Glutamatergic neuron (in vitro differentiated cells): Measurements from ENCODE around the gene KIF5A. TPM values are rescaled to one million over a fixed set of nuclear protein-coding genes. Genes with fewer than 3 reads are reported as not detected.
"Not testable (repeated sequence)": the region's sequence is repeated elsewhere in the genome, so short reads cannot be mapped to it uniquely, and the experiment has no call there.

Source experiments
- DNase-seq: peaks from one replicate; pipeline ENCODE4 v3.0.0; 2022
- H3K27ac Mint-ChIP-seq: one replicate; pipeline ENCODE4 v1.8.0; 2020; ENCODE audit warnings: mild to moderate bottlenecking, mixed read lengths, inconsistent platforms; ENCODE audit not compliant: unreplicated experiment
- H3K27me3 Mint-ChIP-seq: one replicate; pipeline ENCODE4 v1.8.0; 2020; ENCODE audit warnings: mild to moderate bottlenecking, moderate library complexity, mixed read lengths, inconsistent platforms; ENCODE audit not compliant: unreplicated experiment
- H3K36me3 Mint-ChIP-seq: one replicate; pipeline ENCODE4 v1.8.0; 2020; ENCODE audit warnings: mild to moderate bottlenecking, mixed read lengths, inconsistent platforms; ENCODE audit not compliant: unreplicated experiment
- H3K4me1 Mint-ChIP-seq: one replicate; pipeline ENCODE4 v1.8.0; 2020; ENCODE audit warnings: mild to moderate bottlenecking, low read depth, mixed read lengths, inconsistent platforms; ENCODE audit not compliant: unreplicated experiment
- H3K4me3 Mint-ChIP-seq: one replicate; pipeline ENCODE4 v1.8.0; 2020; ENCODE audit warnings: mild to moderate bottlenecking, mixed read lengths, inconsistent platforms; ENCODE audit not compliant: unreplicated experiment
- H3K9me3 Mint-ChIP-seq: one replicate; pipeline ENCODE4 v1.8.0; 2020; ENCODE audit warnings: mild to moderate bottlenecking, moderate library complexity, mixed read lengths, inconsistent platforms; ENCODE audit not compliant: unreplicated experiment
- long read RNA-seq: library from polyadenylated mRNA; unstranded; transcript quantifications from one replicate; pipeline ENCODE4 v2.0.0, GENCODE V29; 2020; ENCODE audit not compliant: unreplicated experiment
- total RNA-seq: library from RNA; stranded (reverse); fragmentation: NEBNext Ultra II Directional; extraction: Animal tissue kit (Norgen Biotek cat#: 25700); gene quantifications from one replicate; pipeline ENCODE4 v1.2.1, GENCODE V29; 2021; ENCODE audit not compliant: unreplicated experiment
- TF ChIP-seq, protein P1 (sequence below): fragments of 200-600 bp; sonication (generic); IDR thresholded peaks from one replicate; pipeline ENCODE4 v1.5.0; 2021; ENCODE audit not compliant: partially characterized antibody, unreplicated experiment

The KIF5A gene
- total RNA-seq: 314 TPM
- long read RNA-seq, full-length matches to known transcripts: 1 of 122 reads
- long read RNA-seq, partial matches to known transcripts: 7 of 122 reads
- long read RNA-seq, other reads (novel, unspliced or antisense): 114 of 122 reads

- TF ChIP-seq, protein P1, sequence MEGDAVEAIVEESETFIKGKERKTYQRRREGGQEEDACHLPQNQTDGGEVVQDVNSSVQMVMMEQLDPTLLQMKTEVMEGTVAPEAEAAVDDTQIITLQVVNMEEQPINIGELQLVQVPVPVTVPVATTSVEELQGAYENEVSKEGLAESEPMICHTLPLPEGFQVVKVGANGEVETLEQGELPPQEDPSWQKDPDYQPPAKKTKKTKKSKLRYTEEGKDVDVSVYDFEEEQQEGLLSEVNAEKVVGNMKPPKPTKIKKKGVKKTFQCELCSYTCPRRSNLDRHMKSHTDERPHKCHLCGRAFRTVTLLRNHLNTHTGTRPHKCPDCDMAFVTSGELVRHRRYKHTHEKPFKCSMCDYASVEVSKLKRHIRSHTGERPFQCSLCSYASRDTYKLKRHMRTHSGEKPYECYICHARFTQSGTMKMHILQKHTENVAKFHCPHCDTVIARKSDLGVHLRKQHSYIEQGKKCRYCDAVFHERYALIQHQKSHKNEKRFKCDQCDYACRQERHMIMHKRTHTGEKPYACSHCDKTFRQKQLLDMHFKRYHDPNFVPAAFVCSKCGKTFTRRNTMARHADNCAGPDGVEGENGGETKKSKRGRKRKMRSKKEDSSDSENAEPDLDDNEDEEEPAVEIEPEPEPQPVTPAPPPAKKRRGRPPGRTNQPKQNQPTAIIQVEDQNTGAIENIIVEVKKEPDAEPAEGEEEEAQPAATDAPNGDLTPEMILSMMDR: no peak
- peak within 1 kb of the TSS; percentile 90 for H3K27ac Mint-ChIP-seq
- H3K9me3 Mint-ChIP-seq: peaks cover 23% of the 10 kb centered on the region
- peaks cover 29% of the 10 kb centered on the region for H3K27me3 Mint-ChIP-seq
- H3K36me3 Mint-ChIP-seq: peaks cover 4% of the 10 kb centered on the region
- peak; percentile 90 for DNase-seq
- peak within 1 kb of the TSS; percentile 97 for H3K4me3 Mint-ChIP-seq
- peaks cover 44% of the 10 kb centered on the region for H3K4me1 Mint-ChIP-seq
These were observed at the start of gene KIF5A for GRCh38 chr12:57549909-57550640. KIF5A (plus strand) TSS chr12:57550044; CDS start chr12:57550272, 228 bp downstream.

DNA sequence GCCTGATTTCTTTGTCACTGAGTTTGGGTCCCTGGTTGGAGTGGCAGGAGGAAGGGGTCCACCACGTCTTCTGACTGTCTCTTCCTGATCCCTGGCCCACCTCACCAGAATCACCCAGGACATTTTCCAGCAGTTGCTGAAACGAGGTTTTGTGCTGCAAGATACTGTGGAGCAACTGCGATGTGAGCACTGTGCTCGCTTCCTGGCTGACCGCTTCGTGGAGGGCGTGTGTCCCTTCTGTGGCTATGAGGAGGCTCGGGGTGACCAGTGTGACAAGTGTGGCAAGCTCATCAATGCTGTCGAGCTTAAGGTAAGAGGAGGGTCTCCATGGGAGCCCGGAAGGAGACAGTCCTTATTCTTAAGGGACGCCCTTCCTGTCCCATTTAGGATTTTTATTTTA lies 49.6 kb upstream of the KIF5A start:
- Mint-ChIP-seq H3K27ac (peak overlapping the region; percentile 43), H3K27me3 (peaks cover 3% of the 10 kb centered on the region), H3K36me3 (peaks cover 19% of the 10 kb centered on the region), H3K9me3 (peaks cover 11% of the 10 kb centered on the region), H3K4me3 (no peak overlapping the region), H3K4me1 (peaks cover 16% of the 10 kb centered on the region)
- DNase-seq: no peak
- TF ChIP-seq, protein P1: no peak

DNA sequence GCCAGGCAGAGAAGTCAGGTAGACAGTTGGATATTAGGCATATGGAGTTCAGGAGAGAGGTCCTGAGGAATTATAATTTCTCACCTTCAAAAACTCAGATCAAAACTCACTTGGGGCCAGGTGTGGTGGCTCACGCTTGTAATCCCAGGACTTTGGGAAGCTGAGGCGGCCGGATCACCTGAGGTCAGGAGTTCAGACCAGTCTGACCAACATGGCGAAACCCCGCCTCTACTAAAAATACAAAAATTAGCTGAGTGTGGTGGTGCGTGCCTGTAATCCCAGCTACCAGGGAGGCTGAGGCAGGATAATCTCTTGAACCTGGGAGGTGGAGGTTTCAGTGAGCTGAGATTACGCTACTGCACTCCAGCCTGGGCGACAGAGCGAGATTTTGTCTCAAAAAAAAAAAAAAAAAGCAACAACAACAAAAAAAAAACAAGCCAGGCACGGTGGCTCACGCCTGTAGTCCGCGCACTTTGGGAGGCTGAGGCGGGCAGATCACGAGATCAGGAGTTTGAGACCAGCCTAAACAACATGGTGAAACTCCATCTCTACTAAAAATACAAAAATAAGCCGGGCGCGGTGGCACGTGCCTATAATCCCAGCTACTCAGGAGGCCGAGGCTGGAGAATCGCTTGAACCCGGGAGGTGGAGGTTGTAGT lies 47.4 kb upstream of the KIF5A start:
- H3K9me3 Mint-ChIP-seq: peaks cover 11% of the 10 kb centered on the region
- DNase-seq, H3K4me3 Mint-ChIP-seq, H3K4me1 Mint-ChIP-seq, H3K27me3 Mint-ChIP-seq: not testable (repeated sequence)
- peaks cover 19% of the 10 kb centered on the region for H3K36me3 Mint-ChIP-seq
- peak overlapping the region; percentile 67 for H3K27ac Mint-ChIP-seq

DNA sequence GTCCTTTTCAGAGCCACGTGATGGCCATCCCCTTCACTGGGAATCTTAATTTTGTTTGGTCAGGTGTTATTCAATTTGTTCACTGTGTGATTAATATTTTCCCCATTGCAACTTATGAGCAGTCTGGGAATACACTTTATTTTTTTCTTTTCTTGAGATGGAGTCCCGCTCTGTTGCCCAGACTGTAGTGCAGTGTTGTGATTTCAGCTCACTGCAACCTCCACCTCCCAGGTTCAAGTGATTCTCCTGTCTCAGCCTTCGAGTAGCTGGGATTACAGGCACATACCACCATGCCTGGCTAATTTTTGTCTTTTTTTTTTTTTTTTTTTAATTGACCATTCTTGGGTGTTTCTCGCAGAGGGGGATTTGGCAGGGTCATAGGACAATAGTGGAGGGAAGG lies 43.3 kb upstream of the KIF5A start:
- H3K9me3 Mint-ChIP-seq, H3K4me1 Mint-ChIP-seq: not testable (repeated sequence)

GRCh38 chr12:57507796-57508195 lies 42.0 kb upstream of the KIF5A start:
- H3K36me3 Mint-ChIP-seq: peaks cover 12% of the 10 kb centered on the region
- peaks cover 12% of the 10 kb centered on the region for H3K9me3 Mint-ChIP-seq
- H3K27ac Mint-ChIP-seq, H3K4me1 Mint-ChIP-seq, H3K4me3 Mint-ChIP-seq, DNase-seq: not testable (repeated sequence)
- peaks cover 10% of the 10 kb centered on the region for H3K27me3 Mint-ChIP-seq

More for the DNA sequence above, 43.3 kb upstream of the KIF5A start:
- DNase-seq, H3K27me3 Mint-ChIP-seq: not testable (repeated sequence)
- Mint-ChIP-seq H3K27ac (peak overlapping the region; percentile 75), H3K4me3 (peak overlapping the region; percentile 46), H3K36me3 (peaks cover 17% of the 10 kb centered on the region)

- Mint-ChIP-seq H3K36me3 (peaks cover 12% of the 10 kb centered on the region), H3K27me3 (peaks cover 13% of the 10 kb centered on the region), H3K4me3 (no peak overlapping the region), H3K9me3 (peaks cover 19% of the 10 kb centered on the region), H3K27ac (no peak overlapping the region), H3K4me1 (peaks cover 2% of the 10 kb centered on the region)
- DNase-seq: no peak
- TF ChIP-seq, protein P1: no peak
These were observed 38.7 kb upstream of the KIF5A start for GRCh38 chr12:57511161-57511560.
